DOHH2 (cell line): ENCODE results near the gene USP40.

Experiments
- EZH2phosphoT487 ChIP-seq: fragments of 200-600 bp; sonication (generic); IDR thresholded peaks from 2 replicates; pipeline ENCODE4 v1.6.1; 2017; ENCODE audit warnings: borderline replicate concordance, mild to moderate bottlenecking, antibody characterized with exemption, low read length, moderate library complexity, mixed read lengths
- TF ChIP-seq, protein P1 (sequence below): fragments of 200-600 bp; sonication (generic); IDR thresholded peaks from one replicate; pipeline ENCODE4 v1.5.1; 2014; ENCODE audit warnings: antibody characterized with exemption, mild to moderate bottlenecking, low read depth, low read length; ENCODE audit not compliant: poor library complexity, severe bottlenecking

GRCh38 chr2:233572468-233572867 is 5.9 kb upstream of the USP40 start:
- TF ChIP-seq, protein P1, sequence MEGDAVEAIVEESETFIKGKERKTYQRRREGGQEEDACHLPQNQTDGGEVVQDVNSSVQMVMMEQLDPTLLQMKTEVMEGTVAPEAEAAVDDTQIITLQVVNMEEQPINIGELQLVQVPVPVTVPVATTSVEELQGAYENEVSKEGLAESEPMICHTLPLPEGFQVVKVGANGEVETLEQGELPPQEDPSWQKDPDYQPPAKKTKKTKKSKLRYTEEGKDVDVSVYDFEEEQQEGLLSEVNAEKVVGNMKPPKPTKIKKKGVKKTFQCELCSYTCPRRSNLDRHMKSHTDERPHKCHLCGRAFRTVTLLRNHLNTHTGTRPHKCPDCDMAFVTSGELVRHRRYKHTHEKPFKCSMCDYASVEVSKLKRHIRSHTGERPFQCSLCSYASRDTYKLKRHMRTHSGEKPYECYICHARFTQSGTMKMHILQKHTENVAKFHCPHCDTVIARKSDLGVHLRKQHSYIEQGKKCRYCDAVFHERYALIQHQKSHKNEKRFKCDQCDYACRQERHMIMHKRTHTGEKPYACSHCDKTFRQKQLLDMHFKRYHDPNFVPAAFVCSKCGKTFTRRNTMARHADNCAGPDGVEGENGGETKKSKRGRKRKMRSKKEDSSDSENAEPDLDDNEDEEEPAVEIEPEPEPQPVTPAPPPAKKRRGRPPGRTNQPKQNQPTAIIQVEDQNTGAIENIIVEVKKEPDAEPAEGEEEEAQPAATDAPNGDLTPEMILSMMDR: no peak
- TF ChIP-seq EZH2phosphoT487: no peak
